NCI-H1930 (cell line): Measurements from ENCODE around the gene ATXN7.
A peak's percentile ranks its signal among the peaks of the same experiment; 100 is the strongest.

Source experiments
- DNase-seq, 2 experiments: peaks; one replicate each; lab custom pipeline; 2025; lab: John Stamatoyannopoulos, UW

The ATXN7 gene

GRCh38 chr3:63905731-63906620 lies 42.3 kb downstream of the ATXN7 start:
- no peak for DNase-seq

GRCh38 chr3:63908081-63908736 lies 44.5 kb downstream of the ATXN7 start:
- no peak for DNase-seq

- no peak for DNase-seq
These were observed 45.1 kb downstream of the ATXN7 start for GRCh38 chr3:63908776-63909175.

DNA sequence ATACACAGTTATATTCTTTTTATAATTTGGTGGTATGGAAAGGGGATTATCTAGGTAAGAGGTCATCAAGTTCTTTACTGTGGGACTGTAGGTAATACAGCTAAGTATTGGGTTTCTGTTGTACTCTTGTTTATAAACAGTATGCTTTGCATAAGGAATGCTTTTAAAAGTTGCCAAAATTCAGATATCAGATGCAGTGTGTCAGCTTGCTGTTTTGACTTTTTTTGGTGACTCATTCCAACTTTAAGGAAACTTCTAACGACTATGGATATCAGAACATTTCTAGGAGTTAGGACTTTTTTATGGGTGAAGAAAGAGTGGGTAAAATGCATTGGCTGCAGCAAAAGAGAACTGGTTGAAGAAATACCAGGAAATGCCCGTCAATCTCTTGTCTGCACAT lies 45.8 kb downstream of the ATXN7 start:
- no peak for DNase-seq

GRCh38 chr3:63910001-63910400 lies 46.3 kb downstream of the ATXN7 start:
- no peak for DNase-seq

- no peak for DNase-seq
These were observed 47.2 kb downstream of the ATXN7 start for GRCh38 chr3:63910891-63911290.

DNA sequence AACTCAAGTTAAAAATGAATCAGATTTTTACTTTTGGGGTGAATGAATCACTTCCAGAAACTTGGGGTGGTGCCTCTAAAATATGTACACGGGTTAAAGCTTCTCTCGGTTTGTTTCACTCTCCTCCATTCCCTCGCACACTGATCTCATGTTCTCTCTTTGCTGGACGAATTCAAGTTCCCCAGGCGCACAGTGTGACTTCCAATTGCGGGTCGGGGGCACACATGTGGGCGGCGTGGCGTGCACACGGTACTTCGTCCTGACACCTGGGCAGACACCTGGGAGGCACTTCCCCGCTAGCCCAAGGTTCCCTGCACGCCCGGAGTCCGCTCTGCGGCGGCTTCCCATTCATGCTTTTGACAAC lies 47.8 kb downstream of the ATXN7 start:
- DNase-seq: no peak

- DNase-seq: peak; percentile 35 to 58
These were observed 48.5 kb downstream of the ATXN7 start, which contains the start of gene SCAANT1 for GRCh38 chr3:63911873-63912767. Gene SCAANT1 (minus strand): TSS chr3:63912383.

DNA sequence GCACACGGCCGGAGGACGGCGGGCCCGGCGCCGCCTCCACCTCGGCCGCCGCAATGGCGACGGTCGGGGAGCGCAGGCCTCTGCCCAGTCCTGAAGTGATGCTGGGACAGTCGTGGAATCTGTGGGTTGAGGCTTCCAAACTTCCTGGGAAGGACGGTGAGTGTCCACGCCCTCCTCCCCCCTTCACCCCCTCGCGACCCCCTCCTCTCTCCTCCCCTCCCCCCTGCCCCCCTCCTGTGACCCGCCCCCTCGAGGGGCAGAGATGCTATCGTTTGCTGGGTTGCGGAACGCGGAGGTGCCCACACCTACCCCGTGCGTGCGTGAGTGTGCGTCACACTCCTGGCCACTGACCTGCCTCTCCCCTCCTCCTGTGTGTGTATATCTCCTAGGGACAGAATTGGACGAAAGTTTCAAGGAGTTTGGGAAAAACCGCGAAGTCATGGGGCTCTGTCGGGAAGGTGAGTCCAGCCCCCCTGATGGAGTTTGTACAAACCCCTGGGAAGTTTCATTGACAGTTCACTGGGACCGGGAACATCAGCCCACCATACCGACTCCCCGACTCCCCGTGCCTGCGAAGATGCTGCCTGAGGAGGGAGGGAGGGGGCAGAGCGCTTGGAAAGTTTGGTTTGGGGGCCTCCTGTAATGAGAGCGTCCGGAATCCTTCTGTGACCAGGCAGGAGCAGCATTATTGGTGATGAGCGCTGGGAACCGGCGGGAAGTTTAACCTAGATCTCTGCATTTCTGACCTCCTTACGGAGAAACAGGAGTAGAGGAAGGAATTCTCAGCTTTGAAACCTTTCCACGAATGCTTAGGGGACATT lies 49.3 kb downstream of the ATXN7 start:
- no peak for DNase-seq

DNA sequence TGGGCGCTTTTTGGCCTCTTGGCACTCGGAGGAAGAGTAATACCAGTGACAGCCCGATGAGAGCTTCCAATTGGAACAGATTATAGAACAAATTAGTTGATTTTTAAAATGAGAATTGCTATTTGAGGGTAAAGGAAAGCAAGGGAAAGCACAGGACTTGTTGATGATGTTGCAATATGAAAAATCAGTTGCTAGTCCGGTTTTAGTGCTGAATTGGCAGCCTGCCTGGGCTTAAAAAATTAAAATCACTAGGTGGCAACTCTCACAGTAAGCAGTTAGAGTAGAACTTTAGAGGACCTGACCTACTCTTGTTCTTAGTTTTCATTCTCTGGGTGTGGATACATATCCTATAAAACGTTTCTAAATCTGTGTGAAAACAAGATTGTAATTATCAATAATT lies 50.6 kb downstream of the ATXN7 start:
- DNase-seq: no peak

DNA sequence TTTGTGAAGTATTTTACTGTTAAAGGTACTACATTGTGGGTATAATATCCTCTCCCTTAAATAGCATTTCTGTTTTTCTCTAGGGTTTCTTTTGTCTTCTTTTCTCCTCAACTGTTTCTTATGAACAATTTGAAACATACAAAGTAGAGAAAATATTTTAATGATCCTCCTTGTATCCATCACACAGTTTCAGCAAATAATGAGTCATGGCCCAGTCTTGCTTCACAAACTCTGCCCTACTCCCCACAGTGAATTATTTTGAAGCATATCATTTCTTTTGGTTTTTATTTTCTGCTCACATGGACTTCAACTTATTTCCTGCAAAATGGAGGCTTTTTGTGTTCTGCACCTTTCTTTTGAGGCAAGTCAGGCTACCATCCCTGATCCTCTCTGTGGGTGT lies 54.7 kb downstream of the ATXN7 start:
- DNase-seq: no peak

GRCh38 chr3:63920001-63920400 lies 56.3 kb downstream of the ATXN7 start:
- DNase-seq: no peak

GRCh38 chr3:63921741-63922482 lies 58.2 kb downstream of the ATXN7 start:
- DNase-seq: no peak

DNA sequence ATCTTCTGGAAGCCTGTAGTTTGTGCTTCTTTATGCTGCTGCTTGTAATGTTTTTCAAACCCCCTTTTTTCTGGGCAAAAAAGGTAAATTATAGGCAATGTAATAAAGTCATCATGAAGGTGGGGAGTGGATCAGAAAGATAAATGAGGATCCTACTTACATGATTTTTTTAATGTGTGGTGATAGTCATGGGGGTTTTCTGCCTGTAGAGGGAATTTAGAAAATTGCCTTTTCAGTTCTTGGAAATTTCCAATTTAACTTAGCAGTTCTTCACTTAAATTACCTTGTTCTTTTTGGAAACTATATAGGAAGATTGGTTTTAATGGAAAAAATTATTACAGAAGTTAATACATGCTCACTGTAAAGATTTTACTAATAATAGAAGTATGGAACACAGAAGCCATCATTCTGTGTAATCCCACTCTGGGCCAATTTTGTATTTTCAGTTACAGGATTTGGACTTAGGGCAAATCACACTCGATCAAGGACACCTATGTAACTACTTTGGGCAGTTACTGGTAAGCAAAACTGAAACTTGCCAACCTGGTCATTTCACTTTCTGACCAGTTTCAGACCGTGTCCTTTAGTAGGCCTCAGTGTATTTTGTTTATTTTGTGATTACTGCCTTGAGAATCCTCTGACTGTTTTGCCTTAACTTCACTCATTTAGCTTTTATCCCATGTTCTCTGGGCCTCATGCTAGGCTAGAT lies 59.0 kb downstream of the ATXN7 start:
- no peak for DNase-seq

DNA sequence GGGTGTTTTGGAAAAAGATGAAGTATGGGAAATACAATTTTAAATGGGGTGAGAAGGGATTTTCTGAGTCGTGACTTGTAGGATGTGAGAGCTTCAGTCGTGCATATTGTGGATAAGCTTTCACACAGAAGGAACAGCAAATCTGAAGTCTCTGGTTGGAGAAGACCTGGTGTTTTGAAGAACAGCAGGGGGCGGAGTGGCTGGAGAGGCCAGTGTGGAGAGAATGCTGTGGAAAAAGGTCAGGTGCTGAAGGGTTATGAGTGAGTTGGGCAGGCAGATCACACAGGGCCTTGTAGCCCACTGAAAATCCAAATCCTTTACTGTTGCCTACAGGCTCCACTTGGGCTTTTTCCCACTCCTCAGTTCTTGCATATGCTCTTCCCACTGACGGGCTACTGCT lies 62.6 kb downstream of the ATXN7 start:
- DNase-seq: no peak

DNA sequence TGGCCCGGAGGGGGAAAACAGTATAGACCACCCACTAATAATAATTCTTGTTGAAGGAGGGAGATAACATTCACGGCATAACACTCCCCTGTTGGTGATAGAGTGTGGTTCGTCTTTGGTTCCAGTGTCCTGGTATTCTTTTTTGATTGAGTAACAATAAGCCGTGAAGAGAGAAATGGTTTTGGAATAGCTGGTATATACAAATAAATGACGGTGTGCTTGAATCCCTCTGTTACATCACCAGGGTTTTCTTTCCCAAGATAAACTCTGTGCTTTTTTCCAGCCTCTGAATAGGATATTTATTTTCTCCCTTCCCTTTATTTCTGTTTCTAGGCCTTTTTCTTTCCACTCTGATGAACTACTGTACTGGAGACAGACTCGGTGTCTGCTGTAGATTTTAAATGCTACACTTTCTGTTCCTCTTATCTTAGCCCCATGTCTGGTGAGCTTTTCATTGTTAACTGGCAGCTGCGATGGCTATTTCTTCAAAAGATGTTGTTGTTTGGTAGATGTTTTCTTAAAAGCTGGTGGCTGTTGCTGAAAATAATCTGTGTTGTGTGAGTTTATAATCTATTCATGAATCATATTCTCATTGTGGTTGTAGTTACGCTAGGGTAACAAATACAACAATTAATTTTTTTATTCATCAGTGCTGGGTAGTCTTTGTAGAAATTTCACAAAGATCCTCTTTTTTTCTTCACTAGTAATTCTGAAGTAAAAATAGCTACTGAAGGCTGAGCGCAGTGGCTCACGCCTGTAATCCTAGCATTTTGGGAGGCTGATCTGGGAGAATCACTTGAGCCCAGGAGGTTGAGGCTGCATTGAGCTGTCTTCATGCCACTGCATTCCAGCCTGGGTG lies 64.0 kb downstream of the ATXN7 start:
- DNase-seq: no peak

- DNase-seq: no peak
These were observed 67.6 kb downstream of the ATXN7 start for GRCh38 chr3:63931290-63931689.

GRCh38 chr3:63932509-63933212 lies 69.0 kb downstream of the ATXN7 start:
- no peak for DNase-seq

GRCh38 chr3:63933459-63933858 lies 69.8 kb downstream of the ATXN7 start:
- DNase-seq: no peak
